ENCODE results near the gene KHDC4. TPM values are rescaled to one million over a fixed set of nuclear protein-coding genes. Genes with fewer than 3 reads are reported as not detected.

Gene KHDC4
- total and polyA plus RNA-seq, 2 of the 13 experiments (the other 11 are each of a cell fraction or from before 2014, with no cell fraction given), result 33.5 to 92.0 TPM

DNA sequence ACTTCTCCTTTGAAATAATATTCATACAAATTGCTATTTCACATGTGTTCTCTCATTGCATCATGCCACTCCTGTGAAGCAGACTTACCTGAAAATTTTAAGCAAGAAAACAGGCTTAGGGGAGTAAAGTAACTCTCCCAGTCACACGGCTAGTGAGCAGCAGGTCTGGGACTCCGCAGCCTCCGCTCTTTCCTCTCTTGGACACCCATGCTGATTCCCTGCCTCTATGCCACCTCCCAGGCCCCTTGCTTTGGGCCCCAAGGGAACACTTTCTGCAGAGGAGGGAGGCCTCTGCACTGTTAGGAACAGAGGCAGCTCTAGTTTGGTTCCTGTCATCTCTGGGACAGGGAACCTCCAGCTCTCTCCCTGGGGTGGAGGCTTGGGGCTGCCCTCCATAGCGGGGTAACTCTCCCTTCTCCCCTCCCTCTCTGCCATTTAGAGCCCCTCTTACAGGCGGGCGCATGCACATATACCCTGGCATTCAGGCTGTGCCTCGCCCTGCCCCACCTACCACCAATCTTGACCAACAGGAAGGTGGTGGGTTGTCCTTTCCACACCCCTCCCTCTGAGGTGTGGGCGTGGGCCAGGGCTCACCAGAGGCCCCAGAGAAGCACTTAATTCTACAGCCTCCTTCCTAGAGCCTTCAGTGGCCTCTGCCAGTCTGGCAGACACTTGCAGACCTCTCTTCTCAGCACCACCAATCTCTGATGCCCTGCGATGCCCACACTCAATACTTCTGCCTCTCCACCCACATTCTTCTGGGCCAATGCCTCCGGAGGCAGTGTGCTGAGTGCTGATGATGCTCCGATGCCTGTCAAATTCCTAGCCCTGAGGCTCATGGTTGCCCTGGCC lies 7.0 kb upstream of the KHDC4 start, which contains the start of gene RXFP4 (continued):
- TF ChIP-seq, protein P1, sequence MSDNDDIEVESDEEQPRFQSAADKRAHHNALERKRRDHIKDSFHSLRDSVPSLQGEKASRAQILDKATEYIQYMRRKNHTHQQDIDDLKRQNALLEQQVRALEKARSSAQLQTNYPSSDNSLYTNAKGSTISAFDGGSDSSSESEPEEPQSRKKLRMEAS (IDR thresholded peaks at IDR 0.05), result 0 out of 2 replicates have a peak, but pooled peaks have one; percentile 38
- TF ChIP-seq TBP (CRISPR knock-in tag; IDR thresholded peaks at IDR 0.05) (no peak), ZNF460 (CRISPR knock-in tag; IDR thresholded peaks at IDR 0.05; ENCODE audit: borderline replicate concordance) (no peak), ZBTB3 (CRISPR knock-in tag; IDR thresholded peaks at IDR 0.05; ENCODE audit: borderline replicate concordance, low read depth) (no peak), SRY (CRISPR knock-in tag; IDR thresholded peaks at IDR 0.05) (peak; percentile 69; the same call in 1 of the 2 replicates), MEF2D (CRISPR knock-in tag; IDR thresholded peaks at IDR 0.05) (no peak), CEBPB (IDR thresholded peaks at IDR 0.05; ENCODE audit: borderline replicate concordance, low read depth, low read length) (peak; percentile 54), NCOR1 (IDR thresholded peaks at IDR 0.05; ENCODE audit: borderline replicate concordance, low read length) (no peak), ZBTB42 (CRISPR knock-in tag; IDR thresholded peaks at IDR 0.05) (no peak), SRF (IDR thresholded peaks at IDR 0.05; ENCODE audit: low read depth, low read length) (no peak), TEAD3 (CRISPR knock-in tag; optimal IDR thresholded peaks at IDR 0.05; ENCODE audit: borderline replicate concordance) (no peak), ZNF556 (CRISPR knock-in tag; IDR thresholded peaks at IDR 0.05; ENCODE audit: borderline replicate concordance) (no peak; the same call in 1 of the 2 replicates), SMARCC2 (IDR thresholded peaks at IDR 0.05) (no peak), EEA1 (CRISPR knock-in tag; IDR thresholded peaks at IDR 0.05; ENCODE audit: borderline replicate concordance) (no peak), ZNF720 (CRISPR knock-in tag; IDR thresholded peaks at IDR 0.05) (no peak), PHF20 (CRISPR knock-in tag; IDR thresholded peaks at IDR 0.05) (no peak; the same call in 1 of the 2 replicates), KLF16 (CRISPR knock-in tag; IDR thresholded peaks at IDR 0.05) (0 out of 4 replicates have a peak, but pooled peaks of 1 of the 2 experiments have one; percentile 47), FOXM1 (CRISPR knock-in tag; IDR thresholded peaks at IDR 0.05) (no peak)
- TF ChIP-seq, protein P2, sequence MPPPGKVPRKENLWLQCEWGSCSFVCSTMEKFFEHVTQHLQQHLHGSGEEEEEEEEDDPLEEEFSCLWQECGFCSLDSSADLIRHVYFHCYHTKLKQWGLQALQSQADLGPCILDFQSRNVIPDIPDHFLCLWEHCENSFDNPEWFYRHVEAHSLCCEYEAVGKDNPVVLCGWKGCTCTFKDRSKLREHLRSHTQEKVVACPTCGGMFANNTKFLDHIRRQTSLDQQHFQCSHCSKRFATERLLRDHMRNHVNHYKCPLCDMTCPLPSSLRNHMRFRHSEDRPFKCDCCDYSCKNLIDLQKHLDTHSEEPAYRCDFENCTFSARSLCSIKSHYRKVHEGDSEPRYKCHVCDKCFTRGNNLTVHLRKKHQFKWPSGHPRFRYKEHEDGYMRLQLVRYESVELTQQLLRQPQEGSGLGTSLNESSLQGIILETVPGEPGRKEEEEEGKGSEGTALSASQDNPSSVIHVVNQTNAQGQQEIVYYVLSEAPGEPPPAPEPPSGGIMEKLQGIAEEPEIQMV (CRISPR knock-in tag; IDR thresholded peaks at IDR 0.05; ENCODE audit: low read depth), result no peak
- TF ChIP-seq, protein P3, sequence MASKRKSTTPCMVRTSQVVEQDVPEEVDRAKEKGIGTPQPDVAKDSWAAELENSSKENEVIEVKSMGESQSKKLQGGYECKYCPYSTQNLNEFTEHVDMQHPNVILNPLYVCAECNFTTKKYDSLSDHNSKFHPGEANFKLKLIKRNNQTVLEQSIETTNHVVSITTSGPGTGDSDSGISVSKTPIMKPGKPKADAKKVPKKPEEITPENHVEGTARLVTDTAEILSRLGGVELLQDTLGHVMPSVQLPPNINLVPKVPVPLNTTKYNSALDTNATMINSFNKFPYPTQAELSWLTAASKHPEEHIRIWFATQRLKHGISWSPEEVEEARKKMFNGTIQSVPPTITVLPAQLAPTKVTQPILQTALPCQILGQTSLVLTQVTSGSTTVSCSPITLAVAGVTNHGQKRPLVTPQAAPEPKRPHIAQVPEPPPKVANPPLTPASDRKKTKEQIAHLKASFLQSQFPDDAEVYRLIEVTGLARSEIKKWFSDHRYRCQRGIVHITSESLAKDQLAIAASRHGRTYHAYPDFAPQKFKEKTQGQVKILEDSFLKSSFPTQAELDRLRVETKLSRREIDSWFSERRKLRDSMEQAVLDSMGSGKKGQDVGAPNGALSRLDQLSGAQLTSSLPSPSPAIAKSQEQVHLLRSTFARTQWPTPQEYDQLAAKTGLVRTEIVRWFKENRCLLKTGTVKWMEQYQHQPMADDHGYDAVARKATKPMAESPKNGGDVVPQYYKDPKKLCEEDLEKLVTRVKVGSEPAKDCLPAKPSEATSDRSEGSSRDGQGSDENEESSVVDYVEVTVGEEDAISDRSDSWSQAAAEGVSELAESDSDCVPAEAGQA (IDR thresholded peaks at IDR 0.05; ENCODE audit: low read depth), result no peak
- TF ChIP-seq, protein P3 (CRISPR knock-in tag; IDR thresholded peaks at IDR 0.05; ENCODE audit: borderline replicate concordance), result no peak
- TF ChIP-seq, protein P4, sequence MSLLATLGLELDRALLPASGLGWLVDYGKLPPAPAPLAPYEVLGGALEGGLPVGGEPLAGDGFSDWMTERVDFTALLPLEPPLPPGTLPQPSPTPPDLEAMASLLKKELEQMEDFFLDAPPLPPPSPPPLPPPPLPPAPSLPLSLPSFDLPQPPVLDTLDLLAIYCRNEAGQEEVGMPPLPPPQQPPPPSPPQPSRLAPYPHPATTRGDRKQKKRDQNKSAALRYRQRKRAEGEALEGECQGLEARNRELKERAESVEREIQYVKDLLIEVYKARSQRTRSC (CRISPR knock-in tag; IDR thresholded peaks at IDR 0.05; ENCODE audit: low read depth), result no peak
